ENCODE data around the gene GABBR2. TPM values are rescaled to one million over a fixed set of nuclear protein-coding genes. Genes with fewer than 3 reads are reported as not detected.

The GABBR2 gene
- total RNA-seq, 1 experiment from 2014 or later: not detected

DNA sequence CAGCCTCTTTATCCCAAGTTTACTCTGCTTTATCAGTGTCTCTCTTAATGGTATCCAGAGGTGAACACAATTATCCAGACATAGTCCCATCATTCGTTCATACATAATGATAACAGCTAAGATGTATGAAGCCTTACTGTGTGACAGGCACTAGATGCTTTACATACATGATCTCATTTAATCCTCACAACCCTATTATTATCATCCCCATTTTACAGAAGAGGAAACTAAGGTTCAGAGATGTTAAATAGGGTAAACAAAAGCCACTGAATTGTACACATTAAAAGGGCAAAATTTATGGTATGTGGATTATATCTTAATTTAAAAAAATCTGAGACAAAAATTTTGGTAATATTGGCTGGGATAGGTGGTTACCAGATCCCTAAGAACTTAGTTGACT, 329.2 kb downstream of the GABBR2 start:
- intact Hi-C loops (cut with micrococcal nuclease): no loop called here
- Mint-ChIP-seq H3K9me3 (ENCODE audit: unreplicated experiment) (no peaks in the 10 kb centered on the region), H3K27ac (ENCODE audit: low read depth, unreplicated experiment) (no peak overlapping the region), H3K4me3 (ENCODE audit: unreplicated experiment) (no peak overlapping the region), H3K27me3 (ENCODE audit: insufficient read depth, unreplicated experiment) (no peaks in the 10 kb centered on the region), H3K36me3 (ENCODE audit: insufficient read depth, unreplicated experiment) (no peaks in the 10 kb centered on the region), H3K4me1 (ENCODE audit: insufficient read depth, unreplicated experiment) (no peaks in the 10 kb centered on the region)
- DNase-seq (ENCODE audit: unreplicated experiment): no peak
- CTCF ChIA-PET: interaction anchor here (1.3 to 1.5 kb wide), 2 partner anchors 10 to 64 kb away, joined by 3 read pairs; no protein-coding TSS in a partner anchor
- POLR2A ChIA-PET: interaction anchor here (0.9 kb wide), 1 partner anchor 16 kb away, joined by 3 read pairs; no protein-coding TSS in a partner anchor
- BruUV-seq (replicated peaks): no TSS peak
- TF ChIP-seq, protein P1, sequence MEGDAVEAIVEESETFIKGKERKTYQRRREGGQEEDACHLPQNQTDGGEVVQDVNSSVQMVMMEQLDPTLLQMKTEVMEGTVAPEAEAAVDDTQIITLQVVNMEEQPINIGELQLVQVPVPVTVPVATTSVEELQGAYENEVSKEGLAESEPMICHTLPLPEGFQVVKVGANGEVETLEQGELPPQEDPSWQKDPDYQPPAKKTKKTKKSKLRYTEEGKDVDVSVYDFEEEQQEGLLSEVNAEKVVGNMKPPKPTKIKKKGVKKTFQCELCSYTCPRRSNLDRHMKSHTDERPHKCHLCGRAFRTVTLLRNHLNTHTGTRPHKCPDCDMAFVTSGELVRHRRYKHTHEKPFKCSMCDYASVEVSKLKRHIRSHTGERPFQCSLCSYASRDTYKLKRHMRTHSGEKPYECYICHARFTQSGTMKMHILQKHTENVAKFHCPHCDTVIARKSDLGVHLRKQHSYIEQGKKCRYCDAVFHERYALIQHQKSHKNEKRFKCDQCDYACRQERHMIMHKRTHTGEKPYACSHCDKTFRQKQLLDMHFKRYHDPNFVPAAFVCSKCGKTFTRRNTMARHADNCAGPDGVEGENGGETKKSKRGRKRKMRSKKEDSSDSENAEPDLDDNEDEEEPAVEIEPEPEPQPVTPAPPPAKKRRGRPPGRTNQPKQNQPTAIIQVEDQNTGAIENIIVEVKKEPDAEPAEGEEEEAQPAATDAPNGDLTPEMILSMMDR (IDR thresholded peaks at IDR 0.05; ENCODE audit: unreplicated experiment): no peak

DNA sequence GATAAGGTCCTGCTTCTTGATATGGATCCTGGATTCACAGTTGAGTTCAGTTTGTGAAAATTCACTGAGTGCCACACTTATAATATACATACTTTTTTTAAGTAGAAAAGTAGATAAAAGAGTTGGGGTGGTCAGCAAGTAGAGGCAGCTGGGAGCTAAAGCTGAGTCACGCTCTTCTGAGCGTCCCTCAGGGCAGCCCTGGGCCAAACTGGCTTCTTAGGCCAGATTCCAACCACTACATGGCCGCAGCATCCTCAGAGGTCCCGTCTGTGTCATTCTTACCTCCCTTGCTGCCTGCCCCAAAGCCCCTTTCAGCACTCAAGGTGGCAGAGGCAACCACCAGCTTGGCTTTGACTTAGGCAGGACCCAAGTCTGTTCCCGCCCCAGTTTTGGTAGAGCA, 329.9 kb downstream of the GABBR2 start:
- CTCF ChIA-PET: interaction anchor here (0.6 to 0.7 kb wide), 2 partner anchors 119 to 397 kb away, joined by 3 read pairs; no protein-coding TSS in a partner anchor
- no peaks in the 10 kb centered on the region for H3K4me1 Mint-ChIP-seq (ENCODE audit: insufficient read depth, unreplicated experiment)
- no peak for DNase-seq (ENCODE audit: unreplicated experiment)
- TF ChIP-seq, protein P1 (IDR thresholded peaks at IDR 0.05; ENCODE audit: unreplicated experiment): no peak
- BruUV-seq (replicated peaks): no TSS peak
- no peaks in the 10 kb centered on the region for H3K27me3 Mint-ChIP-seq (ENCODE audit: insufficient read depth, unreplicated experiment)
- no peaks in the 10 kb centered on the region for H3K9me3 Mint-ChIP-seq (ENCODE audit: unreplicated experiment)
- no peaks in the 10 kb centered on the region for H3K36me3 Mint-ChIP-seq (ENCODE audit: insufficient read depth, unreplicated experiment)
- intact Hi-C loops (cut with micrococcal nuclease): no loop called here
- H3K27ac Mint-ChIP-seq (ENCODE audit: low read depth, unreplicated experiment): no peak overlapping the region
- POLR2A ChIA-PET: no interaction called here
- no peak overlapping the region for H3K4me3 Mint-ChIP-seq (ENCODE audit: unreplicated experiment)

DNA sequence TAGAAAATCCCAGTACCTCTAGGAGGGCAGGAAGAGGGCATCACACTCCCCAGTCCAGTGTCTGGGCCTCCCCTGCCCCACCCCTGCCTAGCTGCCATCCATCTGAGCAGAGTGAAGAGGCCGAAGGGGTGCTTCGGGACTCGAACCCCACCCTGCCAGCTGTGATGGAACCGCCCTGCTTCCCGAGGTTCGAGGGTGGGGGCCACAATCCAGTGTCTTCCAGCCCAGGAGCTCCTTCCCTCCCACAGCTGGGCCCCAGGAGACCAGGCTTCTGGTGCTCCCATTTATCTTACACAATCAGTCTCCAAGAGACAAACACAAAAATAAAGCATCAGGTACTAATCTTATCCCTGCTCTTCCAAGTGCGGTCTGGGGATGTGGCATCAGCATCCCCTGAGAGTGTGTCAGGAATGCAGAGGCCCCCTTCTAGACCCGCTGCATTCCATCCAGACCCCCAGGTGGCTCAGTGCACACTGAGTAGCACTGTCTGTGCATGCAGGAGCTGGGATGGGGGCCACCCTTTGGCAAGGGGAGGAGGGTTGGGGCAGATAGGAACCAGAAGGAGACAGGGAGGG, 330.4 kb downstream of the GABBR2 start:
- Mint-ChIP-seq H3K9me3 (ENCODE audit: unreplicated experiment) (no peaks in the 10 kb centered on the region), H3K27me3 (ENCODE audit: insufficient read depth, unreplicated experiment) (no peaks in the 10 kb centered on the region), H3K36me3 (ENCODE audit: insufficient read depth, unreplicated experiment) (no peaks in the 10 kb centered on the region), H3K4me1 (ENCODE audit: insufficient read depth, unreplicated experiment) (no peaks in the 10 kb centered on the region), H3K4me3 (ENCODE audit: unreplicated experiment) (no peak overlapping the region), H3K27ac (ENCODE audit: low read depth, unreplicated experiment) (no peak overlapping the region)
- ChIA-PET POLR2A (no interaction called here), CTCF (interaction anchor here (0.6 to 0.7 kb wide), 2 partner anchors 120 to 397 kb away, joined by 3 read pairs; no protein-coding TSS in a partner anchor)
- DNase-seq (ENCODE audit: unreplicated experiment): no peak
- intact Hi-C loops (cut with micrococcal nuclease): no loop called here
- TF ChIP-seq, protein P1 (IDR thresholded peaks at IDR 0.05; ENCODE audit: unreplicated experiment): no peak
- BruUV-seq (replicated peaks): no TSS peak

DNA sequence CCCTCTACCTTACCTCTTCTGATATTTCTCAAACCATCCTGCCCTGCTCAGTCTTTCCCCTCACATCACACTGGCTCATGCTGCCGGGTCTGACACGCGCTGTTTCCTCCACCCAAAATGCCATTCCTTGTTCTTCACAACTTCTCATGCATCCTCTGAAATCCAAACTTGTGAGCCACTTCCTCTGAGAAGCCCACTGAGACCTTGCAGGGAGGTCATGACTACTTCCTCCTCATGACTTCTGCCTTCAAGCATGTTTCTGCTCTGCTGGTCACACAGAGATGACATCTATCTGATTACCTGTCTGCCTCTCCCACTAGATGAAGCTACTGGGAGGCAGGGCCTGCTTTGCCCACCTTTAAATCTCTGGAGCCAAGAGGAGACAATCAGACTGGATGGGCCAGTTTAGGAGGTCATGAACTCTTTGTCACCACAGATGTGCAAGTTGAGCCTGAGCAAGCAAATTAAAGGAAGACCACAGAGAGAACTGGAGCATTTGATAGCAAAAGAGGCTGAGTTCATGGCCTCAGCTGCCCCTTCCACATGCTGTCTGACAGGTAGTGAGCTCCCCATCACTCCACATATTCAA, 333.5 kb downstream of the GABBR2 start:
- ChIA-PET POLR2A (no interaction called here), CTCF (no interaction called here)
- Mint-ChIP-seq H3K9me3 (ENCODE audit: unreplicated experiment) (no peaks in the 10 kb centered on the region), H3K27ac (ENCODE audit: low read depth, unreplicated experiment) (no peak overlapping the region), H3K4me3 (ENCODE audit: unreplicated experiment) (no peak overlapping the region), H3K4me1 (ENCODE audit: insufficient read depth, unreplicated experiment) (no peaks in the 10 kb centered on the region), H3K27me3 (ENCODE audit: insufficient read depth, unreplicated experiment) (no peaks in the 10 kb centered on the region), H3K36me3 (ENCODE audit: insufficient read depth, unreplicated experiment) (no peaks in the 10 kb centered on the region)
- DNase-seq (ENCODE audit: unreplicated experiment): no peak
- TF ChIP-seq, protein P1 (IDR thresholded peaks at IDR 0.05; ENCODE audit: unreplicated experiment): no peak
- no TSS peak for BruUV-seq (replicated peaks)
- intact Hi-C loops (cut with micrococcal nuclease): no loop called here

All from MCF 10A (cell line).